GM21825 (cell line): ENCODE data around the gene PLAU.
"Not testable (repeated sequence)": the region's sequence is repeated elsewhere in the genome, so short reads cannot be mapped to it uniquely, and the experiment has no call there.

Experiments
- ATAC-seq: cut with Tn5 transposase; IDR thresholded peaks from one replicate; pipeline ENCODE4 v1.9.1; 2021; ENCODE audit warnings: mild to moderate bottlenecking, moderate library complexity; ENCODE audit not compliant: unreplicated experiment

PLAU gene

DNA sequence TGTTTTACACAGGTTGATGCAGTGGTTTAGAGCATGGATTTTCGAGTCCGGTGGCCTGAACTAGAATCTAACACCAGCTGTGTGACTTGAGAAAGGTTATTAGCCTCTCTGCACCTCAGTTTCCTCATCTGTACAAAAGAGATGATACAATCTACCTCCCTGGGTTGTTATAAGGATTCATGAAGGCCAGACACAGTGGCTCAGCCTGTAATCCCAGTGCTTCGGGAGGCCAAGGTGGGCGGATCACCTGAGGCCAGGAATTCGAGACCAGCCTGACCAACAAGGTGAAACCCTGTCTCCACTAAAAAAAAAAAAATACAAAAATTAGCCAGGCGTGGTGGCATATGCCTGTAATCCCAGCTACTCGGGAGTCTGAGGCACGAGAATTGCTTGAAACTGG is 8.5 kb downstream of the PLAU start:
- not testable (repeated sequence) for ATAC-seq

DNA sequence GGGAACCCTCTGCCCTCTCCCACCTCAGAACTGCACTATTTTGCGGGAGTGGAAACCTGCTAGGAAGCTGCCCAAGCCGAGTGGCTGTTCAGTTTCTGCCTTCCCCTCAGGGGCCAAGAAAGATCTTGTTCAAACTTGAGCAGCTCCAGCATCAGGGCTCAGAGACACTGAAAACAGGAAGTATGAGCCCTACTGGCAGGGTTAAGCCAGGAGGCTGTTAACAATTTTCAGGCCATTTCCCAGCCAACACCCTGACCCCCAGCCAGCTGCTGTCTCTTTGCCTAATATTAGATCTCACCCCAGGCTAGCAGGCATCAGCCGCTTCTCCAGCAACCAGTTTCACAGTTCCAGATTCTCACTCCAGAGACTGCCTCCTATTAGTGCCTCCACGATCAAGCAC is 9.2 kb downstream of the PLAU start:
- ATAC-seq, result no peak

DNA sequence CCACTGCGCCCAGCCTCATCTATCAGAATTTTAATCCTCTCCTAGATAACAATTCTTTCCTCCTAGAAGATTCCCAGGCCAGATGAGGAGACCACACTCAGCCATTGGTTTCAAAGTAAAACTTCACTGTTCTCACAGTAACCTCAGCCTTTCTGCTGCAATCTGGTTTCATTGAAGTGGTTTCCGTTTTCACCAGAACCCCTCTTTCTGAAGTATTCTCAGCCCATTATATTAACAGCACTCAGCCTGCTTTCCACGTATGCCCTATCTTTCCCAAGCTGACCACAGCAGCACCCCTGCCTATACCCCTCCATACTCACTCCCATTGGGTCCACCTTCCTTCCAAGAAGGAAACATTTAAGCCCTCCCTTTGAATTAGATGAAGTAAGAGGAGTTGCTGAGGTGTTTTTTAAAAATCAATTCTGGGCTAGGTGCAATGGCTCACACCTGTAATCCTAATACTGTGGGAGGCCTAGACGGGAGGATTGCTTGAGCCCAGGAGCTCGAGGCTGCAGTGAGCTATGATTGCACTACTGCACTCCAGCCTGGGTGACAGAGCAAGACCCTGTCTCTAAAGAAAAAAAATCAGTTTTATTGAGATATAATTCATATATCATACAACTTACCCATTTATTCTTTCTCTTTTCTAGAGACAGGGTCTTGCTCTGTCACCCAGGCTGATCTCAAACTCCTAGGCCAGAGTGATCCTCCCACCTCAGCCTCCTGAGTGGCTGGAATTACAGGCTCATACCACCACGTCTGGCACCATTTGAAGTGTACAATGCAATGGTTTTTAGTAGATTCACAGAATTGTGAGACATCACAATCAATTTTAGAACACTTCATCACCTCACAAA is 11.3 kb downstream of the PLAU start:
- ATAC-seq, result no peak

DNA sequence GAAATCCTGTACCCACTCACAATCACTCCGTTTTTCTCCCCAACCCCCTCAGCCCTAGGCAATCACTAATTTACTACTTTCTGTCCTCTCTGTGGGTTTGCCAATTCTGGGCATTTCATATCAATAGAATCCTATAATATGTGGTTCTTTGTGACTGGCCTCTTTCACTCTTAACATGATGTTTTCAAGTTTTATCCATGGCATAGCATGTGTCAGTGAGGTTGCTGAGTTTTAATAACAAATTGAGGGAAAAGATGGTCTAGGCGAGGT is 11.9 kb downstream of the PLAU start:
- ATAC-seq, result no peak

DNA sequence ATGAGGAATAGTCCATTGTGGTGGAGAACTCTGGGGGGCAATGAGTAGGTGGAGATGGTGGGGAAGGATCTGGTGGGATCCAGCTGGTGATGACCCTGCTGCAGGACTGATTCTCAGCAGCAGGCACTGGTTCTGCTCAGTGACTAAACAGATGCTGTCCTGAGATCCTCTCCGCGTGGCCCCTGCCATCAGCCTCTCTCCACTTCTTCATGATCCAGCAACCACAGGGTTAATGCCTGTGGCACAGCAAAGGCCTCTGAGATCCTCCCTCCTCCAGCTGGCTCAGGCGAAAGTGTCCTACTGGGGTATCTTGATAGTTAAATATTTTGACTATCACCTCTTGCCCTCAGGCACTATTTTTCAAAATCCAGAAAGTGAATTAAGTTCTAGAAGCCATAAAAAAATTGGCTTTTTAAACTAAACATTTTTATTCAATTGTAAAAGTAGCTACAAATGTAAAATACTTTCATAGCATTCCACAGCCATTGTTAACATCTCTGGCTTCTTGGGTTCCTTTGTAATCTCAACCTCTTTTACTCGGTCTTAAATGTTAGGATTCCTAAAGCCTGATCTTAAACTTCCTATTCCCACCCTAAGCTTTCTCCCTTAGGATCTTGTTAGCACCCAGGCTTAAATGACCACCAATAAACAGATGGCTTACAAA is 13.1 kb downstream of the PLAU start:
- ATAC-seq, result no peak

DNA sequence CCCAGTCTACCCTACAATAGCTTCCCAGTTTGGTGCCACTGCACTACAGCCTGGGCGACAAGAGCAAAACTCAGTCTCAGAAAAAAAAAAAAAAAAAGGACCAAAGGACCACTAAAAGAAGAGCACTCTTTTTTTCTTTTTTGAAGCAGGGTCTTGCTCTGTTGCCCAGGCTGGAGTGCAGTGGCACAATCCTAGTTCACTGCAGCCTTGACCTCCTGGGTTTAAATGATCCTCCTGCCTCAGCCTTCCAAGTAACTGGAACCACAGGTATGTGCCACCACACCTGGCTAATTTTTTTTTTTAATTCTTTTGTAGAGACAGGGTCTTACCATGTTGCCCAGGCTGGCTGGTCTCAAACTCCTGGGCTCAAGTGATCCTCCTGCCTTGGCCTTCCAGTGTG is 14.0 kb downstream of the PLAU start:
- no peak for ATAC-seq

DNA sequence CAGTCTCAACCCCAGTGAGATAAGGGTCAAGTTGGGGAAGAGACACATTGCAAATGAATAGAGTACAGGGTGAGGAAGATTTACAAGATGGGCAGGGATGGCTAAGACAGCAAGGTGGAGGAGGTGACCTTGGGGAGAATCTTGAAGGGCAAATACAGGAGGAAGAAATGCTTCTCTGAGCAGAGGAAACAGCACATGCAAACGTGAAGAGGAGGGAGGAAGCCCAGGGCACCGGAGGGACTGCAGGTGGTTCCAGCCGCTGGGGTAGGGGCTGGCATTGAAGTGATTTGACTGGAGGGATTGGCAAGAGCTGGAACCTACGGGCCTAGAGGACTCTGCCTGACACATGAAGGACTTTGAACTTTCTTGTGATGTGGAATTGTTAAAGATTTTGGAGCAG is 14.6 kb downstream of the PLAU start:
- no peak for ATAC-seq

DNA sequence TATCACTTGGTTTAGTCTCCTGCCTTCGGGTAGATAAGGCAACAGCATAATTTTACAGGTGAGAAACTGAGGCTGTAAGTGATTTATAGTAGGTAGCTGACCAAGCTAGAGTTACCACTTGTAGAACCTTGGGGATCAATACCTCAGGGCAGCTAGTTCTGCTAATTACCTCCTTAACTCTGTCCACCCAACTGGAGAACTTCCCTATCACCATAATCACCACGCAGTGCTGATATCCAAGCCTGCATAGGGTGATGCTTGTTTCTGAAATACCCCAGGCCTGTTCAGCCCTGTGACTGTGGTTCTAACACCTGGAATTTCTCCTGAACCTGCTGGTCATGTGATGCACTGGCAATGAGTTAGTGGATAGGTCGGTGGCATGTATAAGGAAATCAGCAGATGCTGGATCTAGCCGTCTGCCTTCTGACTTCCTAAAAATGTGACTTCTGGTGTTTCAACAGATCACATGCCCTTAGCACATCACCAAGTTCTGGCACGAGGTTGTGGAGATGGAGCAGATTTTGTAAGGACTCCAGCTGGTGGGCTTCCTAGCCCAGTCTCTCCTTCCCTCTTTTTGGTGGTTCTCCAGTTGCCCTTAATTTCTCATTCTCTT is 15.3 kb downstream of the PLAU start:
- ATAC-seq, result no peak

DNA sequence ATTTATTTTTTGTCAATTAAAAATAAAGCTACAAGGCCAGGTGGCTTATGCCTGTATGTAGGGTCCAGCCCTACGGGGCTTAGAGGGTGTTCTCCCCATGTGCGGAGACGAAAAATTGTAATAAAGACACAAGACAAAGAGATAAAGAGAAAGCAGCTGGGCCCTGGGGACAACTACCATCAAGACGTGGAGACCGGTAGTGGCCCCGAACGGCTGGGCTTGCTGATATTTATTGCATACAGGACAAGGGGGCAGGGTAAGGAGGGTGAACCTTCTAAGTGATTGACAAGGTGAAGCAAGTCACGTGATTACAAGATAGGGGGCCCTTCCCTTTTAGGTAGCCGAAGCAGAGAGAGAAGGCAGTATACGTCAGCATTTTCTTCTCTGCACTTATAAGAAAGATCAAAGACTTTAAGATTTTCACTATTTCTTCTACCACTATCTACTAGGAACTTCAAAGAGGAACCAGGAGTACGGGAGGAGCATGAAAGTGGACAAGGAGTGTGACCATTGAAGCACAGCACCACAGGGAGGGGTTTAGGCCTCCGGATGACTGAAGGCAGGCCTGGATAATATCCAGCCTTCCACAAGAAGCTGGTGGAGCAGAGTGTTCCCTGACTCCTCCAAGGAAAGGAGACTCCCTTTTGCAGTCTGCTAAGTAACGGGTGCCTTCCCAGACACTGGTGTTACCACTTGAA is 19.8 kb downstream of the PLAU start:
- not testable (repeated sequence) for ATAC-seq

DNA sequence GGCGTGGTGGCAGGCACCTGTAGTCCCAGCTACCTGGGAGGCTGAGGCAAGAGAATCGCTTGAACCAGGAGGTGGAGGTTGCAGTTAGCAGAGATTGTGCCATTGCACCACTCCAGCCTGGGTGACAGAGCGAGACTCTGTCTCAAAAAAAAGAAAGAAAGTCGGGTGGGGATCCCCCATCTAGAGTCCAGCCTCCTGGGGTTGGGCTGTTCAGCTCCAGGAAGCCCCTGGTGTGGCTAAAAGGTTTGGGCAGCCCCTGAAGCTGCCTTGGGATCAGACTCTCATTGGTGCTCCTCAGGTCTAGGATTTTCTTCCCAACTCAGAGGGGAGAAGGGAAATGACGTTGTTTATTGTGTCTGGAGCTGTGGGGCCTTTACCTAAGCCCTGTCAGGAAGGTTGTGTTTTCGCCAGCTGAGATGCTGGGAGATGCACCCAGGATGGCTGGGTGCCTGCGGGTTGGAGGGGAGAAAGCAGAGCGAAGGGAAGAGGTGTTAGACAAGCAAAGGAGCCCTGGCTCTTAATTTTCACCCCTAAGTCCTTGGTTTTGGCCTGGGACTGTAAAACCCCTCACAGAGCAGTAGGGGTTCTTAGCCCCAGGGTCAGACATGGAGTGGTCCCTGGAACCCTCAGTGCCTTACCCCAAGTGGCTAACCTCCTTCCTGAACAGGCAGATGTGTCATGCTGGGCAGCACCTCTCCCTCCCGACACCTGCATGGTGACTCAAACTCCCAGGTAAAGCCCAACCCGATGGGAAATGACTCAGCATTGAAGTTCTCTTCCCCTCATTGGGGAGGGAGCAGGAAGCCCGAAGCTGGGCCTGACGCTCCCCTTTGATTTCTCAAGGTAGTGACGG is 21.1 kb downstream of the PLAU start:
- ATAC-seq, result peak; percentile 58

DNA sequence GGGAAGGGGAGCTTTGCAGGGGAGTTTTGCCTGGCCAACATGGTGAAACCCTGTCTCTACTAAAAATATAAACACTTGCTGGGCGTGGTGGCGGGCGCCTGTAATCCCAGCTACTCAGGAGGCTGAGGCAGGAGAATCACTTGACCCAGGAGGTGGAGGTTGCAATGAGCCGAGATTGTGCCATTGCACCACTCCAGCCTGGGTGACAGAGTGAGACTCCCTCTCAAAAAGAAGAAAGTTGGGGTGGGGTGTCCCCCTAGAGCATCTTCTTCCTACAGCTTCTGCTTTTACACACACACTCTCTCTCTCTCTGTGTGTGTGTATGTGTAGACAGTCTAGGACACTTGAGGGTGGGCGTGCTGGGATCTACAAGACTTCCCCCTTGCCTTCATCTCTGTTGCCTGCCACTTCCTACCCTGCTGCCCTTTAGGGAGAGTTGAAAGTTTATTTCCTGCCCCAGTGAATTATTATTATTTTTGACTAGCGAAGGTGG is 21.7 kb downstream of the PLAU start:
- ATAC-seq, result no peak

DNA sequence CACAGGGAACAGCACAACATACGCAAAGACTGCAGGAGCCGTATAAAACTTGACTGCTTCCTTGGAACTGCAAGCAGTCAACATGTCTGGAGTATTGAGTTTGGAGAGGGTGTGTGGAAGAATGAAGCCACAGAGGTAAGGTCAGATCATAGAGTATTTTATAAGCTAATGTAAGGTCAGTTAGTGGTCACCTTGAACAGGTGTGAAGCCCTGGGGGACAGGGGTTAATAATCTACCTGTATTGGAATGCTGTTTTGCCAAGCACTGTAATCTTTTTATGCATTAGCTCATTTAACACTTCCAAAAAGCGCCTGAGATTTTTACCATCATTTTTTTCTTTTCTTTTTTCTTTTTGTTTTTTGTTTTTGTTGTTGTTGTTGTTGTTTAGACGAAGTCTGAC is 23.1 kb downstream of the PLAU start:
- ATAC-seq, result no peak

DNA sequence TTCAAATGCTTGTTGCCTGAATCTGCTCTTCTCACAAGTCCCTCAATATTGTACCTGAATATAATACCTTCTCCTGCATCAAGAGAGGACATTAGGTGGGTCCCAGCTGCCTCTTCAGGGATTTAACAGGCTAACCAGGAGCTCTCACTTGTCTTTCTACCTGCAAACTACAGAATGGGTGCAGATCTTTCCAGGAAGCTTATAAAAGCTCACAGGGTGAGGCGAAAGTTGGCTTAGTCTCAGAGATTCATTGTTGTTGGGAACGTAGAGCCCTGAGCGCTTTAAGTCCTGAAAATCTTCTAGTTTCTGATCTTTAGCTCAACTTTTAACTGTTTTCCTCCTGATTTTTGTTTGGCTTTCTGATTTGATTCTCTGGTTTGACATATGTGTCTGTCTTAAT is 25.0 kb downstream of the PLAU start:
- no peak for ATAC-seq

DNA sequence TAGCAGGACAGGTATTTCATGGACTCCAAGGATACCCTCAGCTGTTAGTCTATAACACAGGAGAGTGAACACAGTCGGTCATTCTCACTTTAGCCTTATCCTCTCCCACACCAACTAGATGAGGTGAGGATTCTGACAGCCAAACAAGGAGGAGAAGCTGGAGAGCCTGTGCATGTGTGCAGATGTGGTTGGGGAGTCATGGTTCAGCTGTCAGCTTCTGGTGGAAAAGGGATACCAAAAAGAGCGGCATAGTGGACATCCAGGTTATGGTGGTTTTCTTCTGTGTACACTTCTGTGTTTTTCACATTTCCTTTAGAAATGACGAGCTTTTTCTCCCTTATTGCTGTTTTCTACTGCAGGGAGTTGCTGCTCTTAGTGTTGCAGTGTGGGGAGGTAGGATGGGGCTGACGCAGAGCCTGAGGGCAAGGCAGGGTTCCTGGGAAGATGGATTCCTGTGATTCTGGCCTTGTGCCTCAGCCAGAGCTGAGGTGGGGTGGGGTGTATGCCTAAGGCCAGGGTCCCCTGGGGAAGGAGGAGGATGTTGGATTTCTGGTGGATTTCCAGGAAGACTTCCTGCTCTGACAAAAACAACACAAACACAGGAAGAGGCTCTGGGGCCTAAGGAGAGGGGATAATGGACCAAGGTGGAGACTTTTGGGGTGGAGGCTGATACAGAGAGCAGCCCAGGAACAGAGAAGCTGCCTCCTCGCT is 26.6 kb downstream of the PLAU start:
- no peak for ATAC-seq

DNA sequence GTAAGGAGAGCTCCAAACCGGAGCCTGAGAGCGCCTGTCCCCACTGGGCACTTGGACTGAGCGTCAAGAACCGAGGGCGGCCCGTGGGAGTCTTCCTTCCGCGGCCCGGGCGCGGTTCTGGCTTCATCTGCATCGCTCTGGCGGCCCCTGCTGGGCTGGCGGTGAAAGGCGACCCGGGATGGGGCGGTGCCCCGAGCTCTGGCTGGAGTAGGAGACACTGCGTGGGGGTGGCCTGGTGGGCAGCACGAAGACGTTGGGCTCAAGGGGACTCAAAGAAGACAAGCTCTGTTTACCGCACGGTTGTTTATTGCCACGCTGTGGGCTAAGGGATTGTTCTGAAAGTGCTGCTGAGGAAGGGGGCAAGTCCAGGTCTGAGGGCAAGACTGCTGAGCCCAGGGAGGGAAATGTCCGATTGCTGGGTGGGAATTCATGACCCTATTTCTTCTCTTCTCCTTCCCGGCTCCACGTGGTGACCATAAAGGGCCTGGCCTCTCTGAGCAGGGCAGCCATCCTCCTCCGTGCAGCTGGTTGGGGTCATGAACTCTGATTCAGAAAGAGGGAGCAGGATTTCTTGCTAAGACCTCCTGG is 29.8 kb downstream of the PLAU start:
- ATAC-seq, result peak; percentile 65

DNA sequence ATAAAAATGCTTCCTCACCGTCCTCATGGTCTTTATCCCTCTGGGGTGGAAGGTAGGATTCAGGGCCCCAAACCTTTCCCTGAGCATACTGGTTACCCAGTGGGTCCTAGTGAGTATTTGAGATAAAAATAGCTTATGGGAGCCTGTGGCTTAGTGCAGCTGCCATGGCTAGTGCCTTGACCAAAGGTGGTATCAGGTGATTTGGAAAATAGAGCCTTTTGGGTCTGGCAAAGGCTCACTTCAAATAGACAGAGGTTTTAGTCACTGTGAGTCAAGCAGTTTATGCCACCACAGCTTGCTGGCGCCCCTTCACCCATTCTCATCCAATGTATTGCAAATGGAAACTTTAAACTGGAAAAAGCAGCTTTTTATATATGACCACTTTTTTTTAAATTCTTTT is 30.4 kb downstream of the PLAU start:
- no peak for ATAC-seq

DNA sequence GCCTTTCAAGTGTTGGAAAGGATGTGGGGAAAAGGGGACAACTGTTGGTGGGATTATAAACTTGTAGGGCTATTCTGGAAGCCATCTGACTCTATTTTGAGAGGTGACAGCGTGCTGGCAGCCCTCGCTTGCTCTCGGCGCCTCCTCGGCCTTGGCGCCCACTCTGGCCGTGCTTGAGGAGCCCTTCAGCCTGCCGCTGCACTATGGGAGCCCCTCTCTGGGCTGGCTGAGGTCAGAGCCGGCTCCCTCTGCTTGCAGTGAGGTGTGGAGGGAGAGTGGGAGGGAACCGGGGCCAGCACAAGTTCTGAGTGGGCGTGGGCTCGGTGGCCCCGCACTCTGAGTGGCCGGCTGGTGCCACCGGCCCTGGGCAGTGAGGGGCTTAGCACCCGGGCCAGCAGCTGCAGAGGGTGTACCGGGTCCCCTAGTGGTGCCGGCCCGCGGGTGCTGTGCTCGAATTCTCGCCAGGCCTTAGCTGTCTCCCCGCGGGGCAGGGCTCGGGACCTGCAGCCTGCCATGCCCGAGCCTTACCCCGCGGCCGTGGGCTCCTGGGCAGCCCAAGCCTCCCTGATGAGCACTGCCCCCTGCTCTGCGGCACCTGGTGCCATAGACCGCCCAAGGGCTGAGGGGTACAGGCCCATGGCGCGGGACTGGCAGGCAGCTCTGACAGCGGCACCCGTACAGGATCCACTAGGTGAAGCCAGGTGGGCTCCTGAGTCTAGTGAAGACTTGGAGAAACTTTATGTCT is 33.6 kb downstream of the PLAU start:
- ATAC-seq, result no peak

DNA sequence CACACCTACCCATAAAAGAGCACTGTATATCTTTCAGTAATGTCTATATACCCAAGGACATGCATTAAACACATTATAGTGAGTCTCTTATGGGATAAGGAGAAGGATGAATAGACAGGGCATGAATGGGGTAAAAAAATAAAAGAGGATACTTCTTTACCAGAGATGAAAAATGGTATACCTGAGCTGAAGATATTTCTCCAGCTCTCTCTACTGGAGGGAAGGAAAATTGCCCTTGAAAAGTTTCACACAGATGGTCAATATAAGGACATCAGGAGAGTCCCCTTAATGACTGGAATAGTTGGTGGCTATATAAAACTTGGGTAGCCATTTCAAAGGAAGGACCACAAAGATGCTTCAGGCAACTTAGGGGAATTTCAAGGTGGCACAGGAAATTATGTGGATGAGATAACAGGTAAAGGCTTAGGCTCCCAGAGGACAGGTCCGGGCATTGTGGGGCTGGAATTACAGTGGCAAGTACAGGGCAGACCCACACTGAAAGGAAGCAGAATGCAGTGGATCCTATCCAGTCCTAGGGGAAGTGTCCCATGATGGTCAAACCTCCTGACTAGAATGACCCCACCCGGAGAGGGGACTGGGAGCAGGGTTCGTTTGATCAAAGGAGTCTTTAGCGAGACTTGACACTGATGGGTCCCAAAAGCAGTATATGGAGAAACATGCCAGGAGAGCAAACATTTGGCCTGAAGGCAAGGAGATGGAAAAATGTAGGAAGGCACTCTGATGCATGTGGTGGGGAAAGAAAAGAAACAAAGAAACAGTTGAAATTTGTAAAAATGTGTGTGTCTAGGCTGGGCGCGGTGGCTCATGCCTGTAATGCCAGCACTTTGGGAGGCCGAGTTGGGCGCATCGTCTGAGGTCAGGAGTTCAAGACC is 35.6 kb downstream of the PLAU start:
- no peak for ATAC-seq
